Karpas-422 (cell line): ENCODE measurements around the gene TLK1. TPM values are rescaled to one million over a fixed set of nuclear protein-coding genes. Genes with fewer than 3 reads are reported as not detected.

Experiments used
- DNase-seq: peaks from one replicate; pipeline ENCODE4 v3.0.0-alpha.2; 2015
- H2AFZ ChIP-seq: fragments of 200-600 bp; sonication (generic); 2 replicates; pipeline ENCODE4 v1.6.1; 2014; ENCODE audit warnings: antibody characterized with exemption, low read length, mixed read lengths
- H3K27ac ChIP-seq: fragments of 200-600 bp; sonication (generic); 2 replicates; pipeline ENCODE4 v1.5.1; 2014; ENCODE audit warnings: mild to moderate bottlenecking, low read length, moderate library complexity
- H3K27me3 ChIP-seq: fragments of 200-600 bp; sonication (generic); 2 replicates; pipeline ENCODE4 v1.6.1; 2014; ENCODE audit warnings: low read length, mixed read lengths
- H3K36me3 ChIP-seq: fragments of 200-600 bp; sonication (generic); 2 replicates; pipeline ENCODE4 v1.6.1; 2014; ENCODE audit warnings: low read length, mixed read lengths; ENCODE audit not compliant: insufficient read depth
- H3K4me1 ChIP-seq: fragments of 200-600 bp; sonication (generic); 2 replicates; pipeline ENCODE4 v1.6.1; 2014; ENCODE audit warnings: mild to moderate bottlenecking, low read length, mixed read lengths
- H3K4me2 ChIP-seq: fragments of 200-600 bp; sonication (generic); 2 replicates; pipeline ENCODE4 v1.6.1; 2014; ENCODE audit warnings: low read length, low read depth, mild to moderate bottlenecking; ENCODE audit not compliant: poor library complexity, severe bottlenecking
- H3K4me3 ChIP-seq: fragments of 200-600 bp; sonication (generic); 2 replicates; pipeline ENCODE4 v1.5.1; 2014; ENCODE audit warnings: mild to moderate bottlenecking, antibody characterized with exemption, low read length, mixed read lengths
- H3K79me2 ChIP-seq: fragments of 200-600 bp; sonication (generic); 2 replicates; pipeline ENCODE4 v1.6.1; 2014; ENCODE audit warnings: mild to moderate bottlenecking, low read length, mixed read lengths
- H3K9ac ChIP-seq: fragments of 200-600 bp; sonication (generic); 2 replicates; pipeline ENCODE4 v1.6.0; 2014; ENCODE audit warnings: low read length
- H3K9me2 ChIP-seq: fragments of 200-600 bp; sonication (generic), shearing (Covaris generic); replicated peaks from 2 replicates; pipeline ENCODE4 v1.6.0; 2014; ENCODE audit warnings: mild to moderate bottlenecking, low read length, moderate library complexity; ENCODE audit not compliant: insufficient read depth
- H3K9me3 ChIP-seq: fragments of 300-700, 200-600 bp; sonication (generic); 2 replicates; pipeline ENCODE4 v1.6.1; 2014; ENCODE audit warnings: low read length, mixed read lengths
- H4K20me1 ChIP-seq: fragments of 200-600 bp; sonication (generic); 2 replicates; pipeline ENCODE4 v1.6.1; 2014; ENCODE audit warnings: mild to moderate bottlenecking, antibody characterized with exemption, low read length, low read depth; ENCODE audit not compliant: insufficient read depth
- total RNA-seq: library from RNA; depleted of rRNA; stranded (reverse); fragments of >200 nt; shearing (Covaris generic); gene quantifications from 2 replicates; pipeline ENCODE4 v1.2.3, GENCODE V29; 2014; ENCODE audit warnings: low replicate concordance

TLK1 gene
- total RNA-seq, 1 experiment from 2014 or later, result 22.8 TPM

GRCh38 chr2:171143670-171144062, 17.0 kb downstream of the TLK1 start:
- no peak overlapping the region for H3K4me3 ChIP-seq
- H3K79me2 ChIP-seq, result peaks cover 99% of the 10 kb centered on the region
- H3K9me2 ChIP-seq, result no peaks in the 10 kb centered on the region
- H3K36me3 ChIP-seq, result no peaks in the 10 kb centered on the region
- H3K4me1 ChIP-seq, result peaks cover 30% of the 10 kb centered on the region
- H3K4me2 ChIP-seq, result no peak overlapping the region
- H3K27me3 ChIP-seq, result no peaks in the 10 kb centered on the region
- no peaks in the 10 kb centered on the region for H3K9me3 ChIP-seq
- H4K20me1 ChIP-seq, result peaks cover 75% of the 10 kb centered on the region
- no peak overlapping the region for H3K27ac ChIP-seq
- DNase-seq, result no peak
- H2AFZ ChIP-seq, result no peak overlapping the region
- H3K9ac ChIP-seq, result no peak overlapping the region

- no peak for DNase-seq
- Histone ChIP-seq H3K79me2 (peaks cover 98% of the 10 kb centered on the region), H3K4me1 (peaks cover 35% of the 10 kb centered on the region), H4K20me1 (peaks cover 66% of the 10 kb centered on the region), H3K27me3 (no peaks in the 10 kb centered on the region), H3K27ac (no peak overlapping the region), H2AFZ (no peak overlapping the region), H3K4me3 (no peak overlapping the region), H3K9me2 (no peaks in the 10 kb centered on the region), H3K36me3 (no peaks in the 10 kb centered on the region), H3K9me3 (no peaks in the 10 kb centered on the region), H3K4me2 (no peak overlapping the region), H3K9ac (no peak overlapping the region)
Measured at GRCh38 chr2:171142398-171142797, 18.3 kb downstream of the TLK1 start.

GRCh38 chr2:171141320-171141719, 19.4 kb downstream of the TLK1 start:
- H3K4me2 ChIP-seq, result no peak overlapping the region
- no peak overlapping the region for H3K9ac ChIP-seq
- peaks cover 30% of the 10 kb centered on the region for H3K4me1 ChIP-seq
- H2AFZ ChIP-seq, result no peak overlapping the region
- H3K9me3 ChIP-seq, result no peaks in the 10 kb centered on the region
- H3K4me3 ChIP-seq, result no peak overlapping the region
- H4K20me1 ChIP-seq, result peaks cover 63% of the 10 kb centered on the region
- no peak for DNase-seq
- no peaks in the 10 kb centered on the region for H3K36me3 ChIP-seq
- H3K79me2 ChIP-seq, result peaks cover 98% of the 10 kb centered on the region
- no peaks in the 10 kb centered on the region for H3K27me3 ChIP-seq
- no peak overlapping the region for H3K27ac ChIP-seq
- H3K9me2 ChIP-seq, result no peaks in the 10 kb centered on the region

- no peak for DNase-seq
- Histone ChIP-seq H3K79me2 (peaks cover 98% of the 10 kb centered on the region), H3K4me2 (no peak overlapping the region), H3K27ac (no peak overlapping the region), H3K36me3 (no peaks in the 10 kb centered on the region), H3K4me1 (peaks cover 30% of the 10 kb centered on the region), H3K27me3 (no peaks in the 10 kb centered on the region), H4K20me1 (peaks cover 63% of the 10 kb centered on the region), H3K9me3 (no peaks in the 10 kb centered on the region), H3K9ac (no peak overlapping the region), H3K4me3 (no peak overlapping the region), H3K9me2 (no peaks in the 10 kb centered on the region), H2AFZ (no peak overlapping the region)
Measured at GRCh38 chr2:171139860-171140259, 20.8 kb downstream of the TLK1 start.

GRCh38 chr2:171136024-171136423, 24.7 kb downstream of the TLK1 start:
- Histone ChIP-seq H3K79me2 (peaks cover 98% of the 10 kb centered on the region), H3K9ac (no peak overlapping the region), H2AFZ (no peak overlapping the region), H3K27ac (no peak overlapping the region), H3K36me3 (no peaks in the 10 kb centered on the region), H3K27me3 (no peaks in the 10 kb centered on the region), H3K4me2 (no peak overlapping the region), H4K20me1 (peaks cover 56% of the 10 kb centered on the region), H3K9me2 (no peaks in the 10 kb centered on the region), H3K4me3 (no peak overlapping the region), H3K9me3 (no peaks in the 10 kb centered on the region), H3K4me1 (peaks cover 38% of the 10 kb centered on the region)
- no peak for DNase-seq

- H3K9ac ChIP-seq, result no peak overlapping the region
- H4K20me1 ChIP-seq, result peaks cover 59% of the 10 kb centered on the region
- no peaks in the 10 kb centered on the region for H3K36me3 ChIP-seq
- no peaks in the 10 kb centered on the region for H3K9me3 ChIP-seq
- H3K27me3 ChIP-seq, result no peaks in the 10 kb centered on the region
- no peak overlapping the region for H3K4me3 ChIP-seq
- H2AFZ ChIP-seq, result no peak overlapping the region
- H3K79me2 ChIP-seq, result peaks cover 97% of the 10 kb centered on the region
- DNase-seq, result no peak
- no peaks in the 10 kb centered on the region for H3K9me2 ChIP-seq
- no peak overlapping the region for H3K4me2 ChIP-seq
- no peak overlapping the region for H3K27ac ChIP-seq
- H3K4me1 ChIP-seq, result peaks cover 32% of the 10 kb centered on the region
Measured at GRCh38 chr2:171134624-171135230, 26.0 kb downstream of the TLK1 start.

GRCh38 chr2:171132086-171132485, 28.6 kb downstream of the TLK1 start:
- Histone ChIP-seq H3K4me3 (no peak overlapping the region), H3K27ac (no peak overlapping the region), H3K36me3 (no peaks in the 10 kb centered on the region), H3K4me2 (no peak overlapping the region), H3K27me3 (no peaks in the 10 kb centered on the region), H3K9me3 (no peaks in the 10 kb centered on the region), H3K9ac (no peak overlapping the region), H3K9me2 (no peaks in the 10 kb centered on the region), H2AFZ (no peak overlapping the region), H3K4me1 (peaks cover 43% of the 10 kb centered on the region), H3K79me2 (peaks cover 99% of the 10 kb centered on the region), H4K20me1 (peaks cover 79% of the 10 kb centered on the region)
- no peak for DNase-seq

GRCh38 chr2:171128461-171128860, 32.2 kb downstream of the TLK1 start:
- Histone ChIP-seq H3K27ac (0 out of 2 replicates have a peak overlapping the region, but pooled peaks have one; percentile 25), H3K9ac (no peak overlapping the region), H3K4me3 (no peak overlapping the region), H4K20me1 (peaks cover 65% of the 10 kb centered on the region), H3K79me2 (peaks cover 99% of the 10 kb centered on the region), H3K27me3 (no peaks in the 10 kb centered on the region), H3K4me2 (peak overlapping the region; percentile 45), H3K9me2 (no peaks in the 10 kb centered on the region), H2AFZ (no peak overlapping the region), H3K4me1 (peaks cover 61% of the 10 kb centered on the region), H3K9me3 (no peaks in the 10 kb centered on the region), H3K36me3 (no peaks in the 10 kb centered on the region)
- peak; percentile 53 for DNase-seq
